SK-N-SH treated with all-trans-retinoic acid at 6 μM for 48 hours (cell line): ENCODE results near the gene ORC4.

Experiments used
- RARB ChIP-seq: fragments of 250-450 bp; sonication (Bioruptor Pico); IDR thresholded peaks from 2 replicates; pipeline ENCODE4 v1.8.0; 2021; ENCODE audit warnings: mild to moderate bottlenecking, moderate library complexity
- TCF4 ChIP-seq: fragments of 250-450 bp; sonication (Bioruptor Pico); IDR thresholded peaks from 2 replicates; pipeline ENCODE4 v1.8.0; 2021; ENCODE audit warnings: mild to moderate bottlenecking, moderate library complexity, borderline replicate concordance
- TF ChIP-seq, protein P1 (sequence below): fragments of 250-450 bp; sonication (Bioruptor Pico); IDR thresholded peaks from 2 replicates; pipeline ENCODE4 v1.8.0; 2020; ENCODE audit warnings: mild to moderate bottlenecking, moderate library complexity, borderline replicate concordance

DNA sequence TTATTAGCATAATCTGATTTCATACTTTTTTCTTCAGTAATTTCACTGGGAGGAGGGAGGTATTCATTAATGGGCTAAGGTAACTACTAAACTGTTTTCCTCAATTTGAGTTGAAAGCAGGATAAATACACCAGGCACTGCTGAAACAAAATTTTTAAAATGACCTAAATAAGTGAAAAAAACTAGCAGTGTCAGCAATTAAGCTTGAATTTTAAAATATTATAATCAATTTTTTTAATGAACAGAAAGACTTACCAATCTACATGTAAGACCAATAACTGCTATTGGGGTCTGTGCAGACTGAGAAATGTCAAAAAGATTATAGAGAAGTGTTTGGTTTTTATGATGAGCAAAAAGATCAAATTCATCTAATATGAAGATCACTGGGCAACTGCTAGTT, 68.4 kb downstream of the ORC4 start:
- TF ChIP-seq, protein P1, sequence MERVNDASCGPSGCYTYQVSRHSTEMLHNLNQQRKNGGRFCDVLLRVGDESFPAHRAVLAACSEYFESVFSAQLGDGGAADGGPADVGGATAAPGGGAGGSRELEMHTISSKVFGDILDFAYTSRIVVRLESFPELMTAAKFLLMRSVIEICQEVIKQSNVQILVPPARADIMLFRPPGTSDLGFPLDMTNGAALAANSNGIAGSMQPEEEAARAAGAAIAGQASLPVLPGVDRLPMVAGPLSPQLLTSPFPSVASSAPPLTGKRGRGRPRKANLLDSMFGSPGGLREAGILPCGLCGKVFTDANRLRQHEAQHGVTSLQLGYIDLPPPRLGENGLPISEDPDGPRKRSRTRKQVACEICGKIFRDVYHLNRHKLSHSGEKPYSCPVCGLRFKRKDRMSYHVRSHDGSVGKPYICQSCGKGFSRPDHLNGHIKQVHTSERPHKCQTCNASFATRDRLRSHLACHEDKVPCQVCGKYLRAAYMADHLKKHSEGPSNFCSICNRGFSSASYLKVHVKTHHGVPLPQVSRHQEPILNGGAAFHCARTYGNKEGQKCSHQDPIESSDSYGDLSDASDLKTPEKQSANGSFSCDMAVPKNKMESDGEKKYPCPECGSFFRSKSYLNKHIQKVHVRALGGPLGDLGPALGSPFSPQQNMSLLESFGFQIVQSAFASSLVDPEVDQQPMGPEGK (CRISPR knock-in tag): no peak
- TF ChIP-seq TCF4 (CRISPR knock-in tag): no peak
- TF ChIP-seq RARB: no peak
